ENCODE measurements around the gene RALY. TPM values are rescaled to one million over a fixed set of nuclear protein-coding genes. Genes with fewer than 3 reads are reported as not detected.

RALY gene
- total RNA-seq, 2 experiments from 2014 or later = 136 to 163 TPM

DNA sequence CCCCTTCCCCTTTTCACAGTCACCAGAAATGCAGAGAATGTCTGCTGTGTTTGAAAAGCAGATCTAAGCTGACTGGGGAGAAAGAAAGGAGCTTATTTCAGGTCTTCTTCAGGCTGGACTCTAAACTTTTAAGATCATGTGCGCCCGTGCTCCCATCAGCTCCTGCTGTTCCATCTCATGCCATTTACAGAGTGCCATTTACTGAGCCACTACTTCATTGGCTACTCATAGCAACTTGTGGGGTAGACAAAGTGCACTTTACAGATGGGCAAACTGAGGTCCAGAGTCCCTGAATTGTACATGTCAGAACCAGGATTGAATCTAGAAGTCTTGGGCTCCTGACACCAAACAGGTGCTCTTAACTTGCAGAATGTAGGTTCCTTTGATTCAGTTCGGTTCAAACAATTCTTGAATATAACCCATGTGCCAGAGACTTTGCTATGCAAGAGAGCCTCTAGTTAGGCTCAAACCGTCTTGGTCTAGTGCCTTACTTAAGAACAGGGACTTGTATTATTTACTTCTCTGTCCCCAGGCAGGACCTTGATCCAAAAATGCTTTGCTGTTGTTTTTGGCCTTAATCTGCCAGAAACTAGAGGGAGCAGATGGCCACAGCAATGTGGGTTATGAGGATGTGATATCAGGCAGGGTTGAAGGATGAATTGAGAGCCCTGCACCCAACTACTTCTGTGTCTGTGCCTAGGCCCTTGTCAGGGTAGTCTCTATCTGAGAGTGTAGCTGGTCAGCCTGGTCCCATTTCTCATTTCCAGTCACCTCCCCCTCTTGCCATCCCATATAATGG, 56.4 kb downstream of the RALY start:
- Histone ChIP-seq H2AFZ (ENCODE audit: low read length) (no peak overlapping the region), H3K27ac (ENCODE audit: low read depth, low read length, poor library complexity, severe bottlenecking) (no peak overlapping the region), H3K4me2 (ENCODE audit: low read length) (no peak overlapping the region), H3K4me3 (ENCODE audit: low read depth, low read length, poor library complexity, severe bottlenecking) (no peak overlapping the region), H3K9me3 (ENCODE audit: low read length) (no peaks in the 10 kb centered on the region), H3K36me3 (ENCODE audit: insufficient read depth, low read length) (peaks cover 41% of the 10 kb centered on the region), H3K9me2 (ENCODE audit: insufficient read depth, low read length) (no peaks in the 10 kb centered on the region), H4K20me1 (ENCODE audit: insufficient read depth, low read length) (peaks cover 11% of the 10 kb centered on the region; the same call in 1 of the 2 replicates), H3K4me1 (ENCODE audit: insufficient read depth, low read length, poor library complexity, severe bottlenecking) (peaks cover 6% of the 10 kb centered on the region), H3K79me2 (ENCODE audit: insufficient read depth, low read depth, low read length) (peaks cover 85% of the 10 kb centered on the region)
- POLR2A ChIA-PET = interaction anchor here (1.1 kb wide), 1 partner anchor 10 kb away, joined by 3 read pairs; no protein-coding TSS in a partner anchor
- intact Hi-C loops (cut with micrococcal nuclease; ENCODE audit: unreplicated experiment) = no loop called here
- CTCF ChIA-PET (ENCODE audit: unreplicated experiment) = no interaction called here
- DNase-seq (ENCODE audit: low spot score) = no peak
- BruUV-seq (replicated peaks) = no TSS peak
- TF ChIP-seq EZH2phosphoT487 (IDR thresholded peaks at IDR 0.05; ENCODE audit: borderline replicate concordance, low read depth, low read length) = no peak
- TF ChIP-seq, protein P1, sequence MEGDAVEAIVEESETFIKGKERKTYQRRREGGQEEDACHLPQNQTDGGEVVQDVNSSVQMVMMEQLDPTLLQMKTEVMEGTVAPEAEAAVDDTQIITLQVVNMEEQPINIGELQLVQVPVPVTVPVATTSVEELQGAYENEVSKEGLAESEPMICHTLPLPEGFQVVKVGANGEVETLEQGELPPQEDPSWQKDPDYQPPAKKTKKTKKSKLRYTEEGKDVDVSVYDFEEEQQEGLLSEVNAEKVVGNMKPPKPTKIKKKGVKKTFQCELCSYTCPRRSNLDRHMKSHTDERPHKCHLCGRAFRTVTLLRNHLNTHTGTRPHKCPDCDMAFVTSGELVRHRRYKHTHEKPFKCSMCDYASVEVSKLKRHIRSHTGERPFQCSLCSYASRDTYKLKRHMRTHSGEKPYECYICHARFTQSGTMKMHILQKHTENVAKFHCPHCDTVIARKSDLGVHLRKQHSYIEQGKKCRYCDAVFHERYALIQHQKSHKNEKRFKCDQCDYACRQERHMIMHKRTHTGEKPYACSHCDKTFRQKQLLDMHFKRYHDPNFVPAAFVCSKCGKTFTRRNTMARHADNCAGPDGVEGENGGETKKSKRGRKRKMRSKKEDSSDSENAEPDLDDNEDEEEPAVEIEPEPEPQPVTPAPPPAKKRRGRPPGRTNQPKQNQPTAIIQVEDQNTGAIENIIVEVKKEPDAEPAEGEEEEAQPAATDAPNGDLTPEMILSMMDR (conservative IDR thresholded peaks at IDR 0.05; ENCODE audit: low read length) = no peak

DNA sequence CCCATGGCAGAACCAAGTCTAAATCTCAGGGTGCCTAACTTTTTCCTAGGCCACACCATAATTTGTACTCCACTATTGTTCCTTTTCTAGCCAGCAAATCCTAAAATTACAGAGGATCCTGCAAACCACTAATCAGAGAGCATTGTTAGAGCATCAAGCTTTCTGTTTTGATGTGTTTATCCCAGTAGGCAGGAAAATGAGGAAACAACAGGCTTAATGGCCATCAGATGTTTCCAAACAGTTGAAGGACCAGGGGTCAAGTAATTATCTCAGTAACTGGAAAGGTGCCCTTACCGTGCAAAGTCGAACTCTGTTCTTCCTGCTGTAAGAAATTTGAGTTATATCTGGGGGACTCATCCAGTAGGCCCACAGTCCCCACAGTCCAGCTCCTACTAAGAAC, 58.7 kb downstream of the RALY start:
- no peak overlapping the region for H3K27ac ChIP-seq (ENCODE audit: low read depth, low read length, poor library complexity, severe bottlenecking)
- BruUV-seq (replicated peaks) = no TSS peak
- peaks cover 29% of the 10 kb centered on the region for H3K36me3 ChIP-seq (ENCODE audit: insufficient read depth, low read length)
- TF ChIP-seq, protein P1 (conservative IDR thresholded peaks at IDR 0.05; ENCODE audit: low read length) = no peak
- no peak for TF ChIP-seq EZH2phosphoT487 (IDR thresholded peaks at IDR 0.05; ENCODE audit: borderline replicate concordance, low read depth, low read length)
- H3K4me1 ChIP-seq (ENCODE audit: insufficient read depth, low read length, poor library complexity, severe bottlenecking) = peaks cover 6% of the 10 kb centered on the region
- no peak overlapping the region for H2AFZ ChIP-seq (ENCODE audit: low read length)
- POLR2A ChIA-PET = interaction anchor here (0.6 kb wide), 1 partner anchor 240 kb away, joined by 3 read pairs; no protein-coding TSS in a partner anchor
- H3K9me3 ChIP-seq (ENCODE audit: low read length) = no peaks in the 10 kb centered on the region
- no peak for DNase-seq (ENCODE audit: low spot score)
- peaks cover 82% of the 10 kb centered on the region for H3K79me2 ChIP-seq (ENCODE audit: insufficient read depth, low read depth, low read length)
- CTCF ChIA-PET (ENCODE audit: unreplicated experiment) = no interaction called here
- H3K9me2 ChIP-seq (ENCODE audit: insufficient read depth, low read length) = no peaks in the 10 kb centered on the region
- no peak overlapping the region for H3K4me3 ChIP-seq (ENCODE audit: low read depth, low read length, poor library complexity, severe bottlenecking)
- intact Hi-C loops (cut with micrococcal nuclease; ENCODE audit: unreplicated experiment) = no loop called here
- H4K20me1 ChIP-seq (ENCODE audit: insufficient read depth, low read length) = peaks cover 11% of the 10 kb centered on the region; the same call in 1 of the 2 replicates
- H3K4me2 ChIP-seq (ENCODE audit: low read length) = no peak overlapping the region

DNA sequence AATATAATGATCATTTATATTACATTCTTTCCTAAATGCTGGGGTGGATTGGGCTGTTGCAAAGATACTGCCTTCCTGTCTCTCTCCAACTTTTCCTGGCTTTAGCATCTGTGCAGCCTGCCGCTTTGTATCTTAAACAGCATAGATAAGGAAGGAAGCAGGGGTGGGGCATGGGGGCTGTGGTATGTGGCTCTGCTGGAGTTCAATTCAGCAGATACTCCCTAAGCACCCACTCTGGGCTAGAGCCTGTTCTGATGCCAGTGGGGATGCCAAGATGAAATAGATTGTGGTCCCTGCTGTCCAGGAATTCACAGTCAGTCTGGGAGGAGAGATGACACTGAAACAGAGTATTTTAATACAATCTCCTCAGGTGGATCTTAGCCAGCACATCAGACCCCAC, 61.6 kb downstream of the RALY start:
- no peak overlapping the region for H2AFZ ChIP-seq (ENCODE audit: low read length)
- POLR2A ChIA-PET = no interaction called here
- intact Hi-C loops (cut with micrococcal nuclease; ENCODE audit: unreplicated experiment) = no loop called here
- no peak overlapping the region for H3K4me2 ChIP-seq (ENCODE audit: low read length)
- H3K27ac ChIP-seq (ENCODE audit: low read depth, low read length, poor library complexity, severe bottlenecking) = no peak overlapping the region
- no peaks in the 10 kb centered on the region for H3K9me2 ChIP-seq (ENCODE audit: insufficient read depth, low read length)
- CTCF ChIA-PET (ENCODE audit: unreplicated experiment) = no interaction called here
- no TSS peak for BruUV-seq (replicated peaks)
- H3K4me1 ChIP-seq (ENCODE audit: insufficient read depth, low read length, poor library complexity, severe bottlenecking) = peaks cover 19% of the 10 kb centered on the region
- no peak for TF ChIP-seq EZH2phosphoT487 (IDR thresholded peaks at IDR 0.05; ENCODE audit: borderline replicate concordance, low read depth, low read length)
- TF ChIP-seq, protein P1 (conservative IDR thresholded peaks at IDR 0.05; ENCODE audit: low read length) = no peak
- peaks cover 86% of the 10 kb centered on the region; the same call in 1 of the 2 replicates for H3K79me2 ChIP-seq (ENCODE audit: insufficient read depth, low read depth, low read length)
- H3K4me3 ChIP-seq (ENCODE audit: low read depth, low read length, poor library complexity, severe bottlenecking) = no peak overlapping the region
- DNase-seq (ENCODE audit: low spot score) = no peak
- peaks cover 32% of the 10 kb centered on the region for H3K36me3 ChIP-seq (ENCODE audit: insufficient read depth, low read length)
- H4K20me1 ChIP-seq (ENCODE audit: insufficient read depth, low read length) = peaks cover 8% of the 10 kb centered on the region; the same call in 1 of the 2 replicates
- no peaks in the 10 kb centered on the region for H3K9me3 ChIP-seq (ENCODE audit: low read length)
